ENCODE data around the gene KIAA1755. TPM values are rescaled to one million over a fixed set of nuclear protein-coding genes. Genes with fewer than 3 reads are reported as not detected.

Gene KIAA1755
- polyA plus RNA-seq, 1 of the 3 experiments (the other 2 are of a cell fraction): 0.54 TPM

- TF ChIP-seq CTCF (IDR thresholded peaks at IDR 0.05) (no peak), POLR2AphosphoS5 (IDR thresholded peaks at IDR 0.05; ENCODE audit: low read depth, low read length) (no peak), TCF12 (IDR thresholded peaks at IDR 0.05) (no peak), MAX (IDR thresholded peaks at IDR 0.05; ENCODE audit: low read depth) (no peak), EZH2phosphoT487 (IDR thresholded peaks at IDR 0.05; ENCODE audit: borderline replicate concordance, low read depth) (no peak), FOSL2 (IDR thresholded peaks at IDR 0.05; ENCODE audit: borderline replicate concordance, low read depth) (no peak), ELF1 (IDR thresholded peaks at IDR 0.05) (no peak), SMC3 (IDR thresholded peaks at IDR 0.05; ENCODE audit: low read depth, low read length) (no peak)
Observed at GRCh38 chr20:38261054-38261390, 487 bp upstream of the KIAA1755 start (continued).

- no peaks in the 10 kb centered on the region for H4K20me1 ChIP-seq (ENCODE audit: insufficient read depth)
- H3K4me1 ChIP-seq (ENCODE audit: control insufficient read depth in 1 of 2, insufficient read depth in 2 of 2, low read depth in 1 of 2, low read length in 1 of 2): peaks cover 3 to 7% of the 10 kb centered on the region in 2 experiments; a peak in 2 of 4 replicates
- POLR2A ChIA-PET: no interaction called here
- WGBS (ENCODE audit: low lambda C conversion rate): 51% methylated on average over 3 of the region's 5 CpGs
- peak overlapping the region in 1 of 2 experiments; percentile 53; a peak in 2 of 4 replicates for H3K27ac ChIP-seq (ENCODE audit: low read depth in 2 of 2, low read length in 1 of 2)
- peak overlapping the region; percentile 64 for H2AFZ ChIP-seq (ENCODE audit: low read depth)
- H3K36me3 ChIP-seq (replicated peaks in 1 of 2; ENCODE audit: control insufficient read depth in 1 of 2, insufficient read depth in 2 of 2, low read length in 1 of 2): no peaks in the 10 kb centered on the region
- H3K9me3 ChIP-seq: no peaks in the 10 kb centered on the region
- CTCF ChIA-PET: no interaction called here
- peak overlapping the region; percentile 86 for H3K4me2 ChIP-seq
- DNase-seq: peak; percentile 42
- no peaks in the 10 kb centered on the region for H3K9me2 ChIP-seq
- no peaks in the 10 kb centered on the region for H3K27me3 ChIP-seq (ENCODE audit: insufficient read depth)
- peak overlapping the region; percentile 58 for H3K9ac ChIP-seq
- peaks cover 22% of the 10 kb centered on the region for H3F3A ChIP-seq (replicated peaks; ENCODE audit: insufficient read depth)
- no peaks in the 10 kb centered on the region; the same call in 1 of the 2 replicates for H3K79me2 ChIP-seq (ENCODE audit: insufficient read depth)
- H3K4me3 ChIP-seq (ENCODE audit: low read depth in 2 of 2, low read length in 1 of 2): peak overlapping the region; percentile 37 to 57
- TF ChIP-seq USF2 (IDR thresholded peaks at IDR 0.05; ENCODE audit: borderline replicate concordance, low read depth, low read length): no peak
- TF ChIP-seq GABPA (IDR thresholded peaks at IDR 0.05; ENCODE audit: low read depth): no peak
- no peak for TF ChIP-seq POLR2AphosphoS5 (IDR thresholded peaks at IDR 0.05; ENCODE audit: low read depth, low read length)
- TF ChIP-seq SMC3 (IDR thresholded peaks at IDR 0.05; ENCODE audit: low read depth, low read length): no peak
Observed at GRCh38 chr20:38260025-38260377, 534 bp downstream of the KIAA1755 start.

- DNase-seq: no peak
- no peaks in the 10 kb centered on the region for H3K27me3 ChIP-seq (ENCODE audit: insufficient read depth)
- H3K4me3 ChIP-seq (ENCODE audit: low read depth in 2 of 2, low read length in 1 of 2): no peak overlapping the region
- peaks cover 3 to 7% of the 10 kb centered on the region in 2 experiments; a peak in 2 of 4 replicates for H3K4me1 ChIP-seq (ENCODE audit: control insufficient read depth in 1 of 2, insufficient read depth in 2 of 2, low read depth in 1 of 2, low read length in 1 of 2)
- H3K9ac ChIP-seq: no peak overlapping the region
- no peak overlapping the region for H3K4me2 ChIP-seq
- H3F3A ChIP-seq (replicated peaks; ENCODE audit: insufficient read depth): peaks cover 22% of the 10 kb centered on the region
- no peaks in the 10 kb centered on the region for H4K20me1 ChIP-seq (ENCODE audit: insufficient read depth)
- POLR2A ChIA-PET: no interaction called here
- 0 out of 4 replicates have a peak overlapping the region, but pooled peaks of 1 of the 2 experiments have one; percentile 67 for H3K27ac ChIP-seq (ENCODE audit: low read depth in 2 of 2, low read length in 1 of 2)
- no peak overlapping the region for H2AFZ ChIP-seq (ENCODE audit: low read depth)
- WGBS (ENCODE audit: low lambda C conversion rate): 95% methylated on average over 4 of the region's 7 CpGs
- H3K9me3 ChIP-seq: no peaks in the 10 kb centered on the region
- no peaks in the 10 kb centered on the region; the same call in 1 of the 2 replicates for H3K79me2 ChIP-seq (ENCODE audit: insufficient read depth)
- H3K36me3 ChIP-seq (replicated peaks in 1 of 2; ENCODE audit: control insufficient read depth in 1 of 2, insufficient read depth in 2 of 2, low read length in 1 of 2): no peaks in the 10 kb centered on the region
- CTCF ChIA-PET: interaction anchor here (1.0 to 1.1 kb wide), 2 partner anchors 37 to 150 kb away, joined by 3 read pairs; no protein-coding TSS in a partner anchor
- no peaks in the 10 kb centered on the region for H3K9me2 ChIP-seq
- TF ChIP-seq SIN3A (IDR thresholded peaks at IDR 0.05; ENCODE audit: borderline replicate concordance, low read depth, low read length) (no peak), RAD21 (IDR thresholded peaks at IDR 0.05; ENCODE audit: low read length) (no peak), FOSL2 (IDR thresholded peaks at IDR 0.05; ENCODE audit: borderline replicate concordance, low read depth) (no peak), CHD2 (IDR thresholded peaks at IDR 0.05; ENCODE audit: low read length, partially characterized antibody) (no peak), NFIC (IDR thresholded peaks at IDR 0.05; ENCODE audit: borderline replicate concordance) (no peak), FOXJ3 (CRISPR knock-in tag; IDR thresholded peaks at IDR 0.05) (no peak), RCOR1 (IDR thresholded peaks at IDR 0.05; ENCODE audit: low read length) (no peak), PBX3 (IDR thresholded peaks at IDR 0.05) (no peak), REST (IDR thresholded peaks at IDR 0.05; ENCODE audit: low read depth, low read length) (no peak), SMC3 (IDR thresholded peaks at IDR 0.05; ENCODE audit: low read depth, low read length) (no peak)
Observed at GRCh38 chr20:38258545-38259215, 1.9 kb downstream of the KIAA1755 start.

All from SK-N-SH (cell line).